Breast epithelium (tissue), 3 donors: ENCODE data around the gene MESD.

Experiments used
- POLR2A ChIP-seq: fragments of 450-650 bp; IDR thresholded peaks from one replicate; pipeline ENCODE4 v1.6.1; 2016; ENCODE audit warnings: antibody characterized with exemption, mild to moderate bottlenecking, moderate library complexity
- TF ChIP-seq, protein P1 (sequence below), 3 donors: fragments of 450-650 bp; IDR thresholded peaks; one replicate each; pipeline ENCODE4 v1.5.1; 2016 to 2017; ENCODE audit warnings: antibody characterized with exemption in 3 of 3, mild to moderate bottlenecking in 3 of 3, moderate library complexity in 3 of 3

DNA sequence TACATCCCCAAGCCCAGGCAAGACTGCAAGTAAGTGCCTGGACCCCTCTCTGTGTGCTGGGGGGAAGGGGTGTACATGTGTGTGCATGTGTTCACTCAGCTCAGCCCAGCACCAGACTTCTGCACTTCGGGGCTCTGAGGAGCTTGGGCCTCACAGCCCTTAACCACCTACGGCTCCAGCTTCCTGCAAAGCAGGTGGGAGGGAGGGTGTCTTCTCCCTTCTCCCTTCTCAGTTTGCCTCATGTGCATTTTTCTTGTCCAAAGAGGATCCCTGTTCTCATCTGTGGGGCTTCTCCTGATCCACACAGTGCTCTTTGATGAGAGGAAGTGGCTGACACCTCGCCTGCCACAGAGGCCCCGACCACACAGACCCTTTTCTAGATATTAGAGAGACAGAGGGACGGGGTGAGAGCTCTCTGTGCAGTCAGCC is 69.3 kb downstream of the MESD start:
- TF ChIP-seq POLR2A = no peak
- TF ChIP-seq, protein P1, sequence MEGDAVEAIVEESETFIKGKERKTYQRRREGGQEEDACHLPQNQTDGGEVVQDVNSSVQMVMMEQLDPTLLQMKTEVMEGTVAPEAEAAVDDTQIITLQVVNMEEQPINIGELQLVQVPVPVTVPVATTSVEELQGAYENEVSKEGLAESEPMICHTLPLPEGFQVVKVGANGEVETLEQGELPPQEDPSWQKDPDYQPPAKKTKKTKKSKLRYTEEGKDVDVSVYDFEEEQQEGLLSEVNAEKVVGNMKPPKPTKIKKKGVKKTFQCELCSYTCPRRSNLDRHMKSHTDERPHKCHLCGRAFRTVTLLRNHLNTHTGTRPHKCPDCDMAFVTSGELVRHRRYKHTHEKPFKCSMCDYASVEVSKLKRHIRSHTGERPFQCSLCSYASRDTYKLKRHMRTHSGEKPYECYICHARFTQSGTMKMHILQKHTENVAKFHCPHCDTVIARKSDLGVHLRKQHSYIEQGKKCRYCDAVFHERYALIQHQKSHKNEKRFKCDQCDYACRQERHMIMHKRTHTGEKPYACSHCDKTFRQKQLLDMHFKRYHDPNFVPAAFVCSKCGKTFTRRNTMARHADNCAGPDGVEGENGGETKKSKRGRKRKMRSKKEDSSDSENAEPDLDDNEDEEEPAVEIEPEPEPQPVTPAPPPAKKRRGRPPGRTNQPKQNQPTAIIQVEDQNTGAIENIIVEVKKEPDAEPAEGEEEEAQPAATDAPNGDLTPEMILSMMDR (IDR thresholded peaks at IDR 0.05) = no peak
